OCI-LY1 (cell line): ENCODE results near the gene AGFG1.

Source experiments
- H2AFZ ChIP-seq: fragments of 200-600 bp; sonication (generic), shearing (Covaris generic); 2 replicates; pipeline ENCODE4 v1.6.0; 2014; ENCODE audit warnings: antibody characterized with exemption, mild to moderate bottlenecking, low read length
- H3F3A ChIP-seq: fragments of 200-600 bp; sonication (generic), shearing (Covaris generic); 2 replicates; pipeline ENCODE4 v1.6.0; 2014; ENCODE audit warnings: mild to moderate bottlenecking, antibody characterized with exemption, low read length, moderate library complexity; ENCODE audit not compliant: insufficient read depth
- H3K27ac ChIP-seq: fragments of 200-600 bp; sonication (generic); 2 replicates; pipeline ENCODE4 v1.5.1; 2014; ENCODE audit warnings: low read length, mixed run types, mild to moderate bottlenecking, low read depth; ENCODE audit not compliant: poor library complexity, severe bottlenecking
- H3K27me3 ChIP-seq: fragments of 200-600 bp; sonication (generic); 2 replicates; pipeline ENCODE4 v1.6.0; 2014; ENCODE audit warnings: antibody characterized with exemption, mild to moderate bottlenecking, low read length, moderate library complexity; ENCODE audit not compliant: insufficient read depth
- H3K36me3 ChIP-seq: fragments of 200-600 bp; sonication (generic); 2 replicates; pipeline ENCODE4 v1.6.1; 2014; ENCODE audit warnings: mild to moderate bottlenecking, antibody characterized with exemption, low read length, moderate library complexity, mixed read lengths; ENCODE audit not compliant: insufficient read depth
- H3K4me1 ChIP-seq: fragments of 200-600 bp; sonication (generic); 2 replicates; pipeline ENCODE4 v1.5.1; 2014; ENCODE audit warnings: mild to moderate bottlenecking, low read length, moderate library complexity; ENCODE audit not compliant: insufficient read depth, severe bottlenecking
- H3K4me2 ChIP-seq: fragments of 200-600 bp; sonication (generic), shearing (Covaris generic); 2 replicates; pipeline ENCODE4 v1.6.1; 2014; ENCODE audit warnings: low read length
- H3K4me3 ChIP-seq: fragments of 200-600 bp; sonication (generic); 2 replicates; pipeline ENCODE4 v1.5.1; 2014; ENCODE audit warnings: low read length, low read depth, mild to moderate bottlenecking, mixed read lengths; ENCODE audit not compliant: poor library complexity, severe bottlenecking
- H3K79me2 ChIP-seq: fragments of 200-600 bp; shearing (Covaris generic); 2 replicates; pipeline ENCODE4 v1.6.1; 2016; ENCODE audit warnings: mixed run types, low read length, mixed read lengths; ENCODE audit not compliant: insufficient read depth
- H3K9ac ChIP-seq: fragments of 200-600 bp; sonication (generic), shearing (Covaris generic); 2 replicates; pipeline ENCODE4 v1.6.1; 2014; ENCODE audit warnings: mild to moderate bottlenecking, low read length, mixed read lengths
- H3K9me2 ChIP-seq: fragments of 200-600 bp; sonication (generic), shearing (Covaris generic); 2 replicates; pipeline ENCODE4 v1.6.1; 2014; ENCODE audit warnings: low read depth, mild to moderate bottlenecking, low read length, mixed read lengths
- H3K9me3 ChIP-seq: fragments of 200-600 bp; shearing (Covaris generic); 2 replicates; pipeline ENCODE4 v1.6.1; 2014; ENCODE audit warnings: low read length, mixed read lengths
- H4K20me1 ChIP-seq: fragments of 200-600 bp; sonication (generic), shearing (Covaris generic); 2 replicates; pipeline ENCODE4 v1.6.0; 2016; ENCODE audit warnings: mild to moderate bottlenecking, low read length; ENCODE audit not compliant: insufficient read depth
- EZH2 ChIP-seq: fragments of 200-600 bp; sonication (generic), shearing (Covaris generic); IDR thresholded peaks from 2 replicates; pipeline ENCODE4 v1.8.0; 2017; ENCODE audit warnings: borderline replicate concordance, mixed run types, mild to moderate bottlenecking, antibody characterized with exemption, low read length, moderate library complexity, mixed read lengths
- TF ChIP-seq, protein P1 (sequence below): fragments of 200-600 bp; sonication (generic), shearing (Covaris generic); IDR thresholded peaks from 2 replicates; pipeline ENCODE4 v1.5.1; 2017; ENCODE audit warnings: mild to moderate bottlenecking, antibody characterized with exemption, low read length, moderate library complexity, mixed read lengths

The AGFG1 gene

DNA sequence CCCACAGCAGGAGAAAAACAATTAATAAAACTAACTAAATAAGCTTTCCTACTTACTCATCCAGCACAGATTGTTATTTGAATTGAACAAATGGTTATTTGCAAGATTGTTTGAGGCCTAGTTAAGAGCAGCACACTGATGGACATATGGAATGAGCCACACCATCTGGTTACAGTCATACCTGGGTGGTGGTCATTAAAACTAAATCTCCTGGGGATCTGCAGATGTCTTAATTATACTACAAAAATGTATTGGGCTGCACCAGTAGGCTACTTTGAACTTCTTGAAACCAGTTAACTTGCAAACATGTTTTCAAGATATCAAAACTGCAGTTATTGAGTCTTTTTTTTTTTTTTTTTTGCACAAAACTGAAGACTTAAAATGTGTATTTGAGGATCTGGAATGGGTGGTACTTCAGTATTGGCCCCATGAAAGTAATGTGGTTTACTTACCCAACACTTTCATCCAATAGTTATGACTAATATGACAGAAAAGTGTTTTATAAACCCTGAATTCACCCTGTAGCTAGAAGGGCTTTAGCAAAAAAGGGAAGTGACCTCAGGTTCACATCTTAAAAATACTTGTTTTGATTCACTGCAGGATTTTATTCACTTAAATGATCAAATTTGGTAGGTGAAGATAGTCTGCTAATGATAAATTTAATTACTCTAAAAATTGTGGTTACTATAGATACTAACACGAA is 10.8 kb downstream of the AGFG1 start:
- peaks cover 7% of the 10 kb centered on the region for H3K9me3 ChIP-seq
- no peaks in the 10 kb centered on the region for H3K36me3 ChIP-seq
- no peaks in the 10 kb centered on the region for H3K9me2 ChIP-seq
- no peaks in the 10 kb centered on the region for H3K27me3 ChIP-seq
- no peak overlapping the region for H3K4me3 ChIP-seq
- no peak overlapping the region for H2AFZ ChIP-seq
- H4K20me1 ChIP-seq: no peaks in the 10 kb centered on the region; the same call in 1 of the 2 replicates
- TF ChIP-seq, protein P1, sequence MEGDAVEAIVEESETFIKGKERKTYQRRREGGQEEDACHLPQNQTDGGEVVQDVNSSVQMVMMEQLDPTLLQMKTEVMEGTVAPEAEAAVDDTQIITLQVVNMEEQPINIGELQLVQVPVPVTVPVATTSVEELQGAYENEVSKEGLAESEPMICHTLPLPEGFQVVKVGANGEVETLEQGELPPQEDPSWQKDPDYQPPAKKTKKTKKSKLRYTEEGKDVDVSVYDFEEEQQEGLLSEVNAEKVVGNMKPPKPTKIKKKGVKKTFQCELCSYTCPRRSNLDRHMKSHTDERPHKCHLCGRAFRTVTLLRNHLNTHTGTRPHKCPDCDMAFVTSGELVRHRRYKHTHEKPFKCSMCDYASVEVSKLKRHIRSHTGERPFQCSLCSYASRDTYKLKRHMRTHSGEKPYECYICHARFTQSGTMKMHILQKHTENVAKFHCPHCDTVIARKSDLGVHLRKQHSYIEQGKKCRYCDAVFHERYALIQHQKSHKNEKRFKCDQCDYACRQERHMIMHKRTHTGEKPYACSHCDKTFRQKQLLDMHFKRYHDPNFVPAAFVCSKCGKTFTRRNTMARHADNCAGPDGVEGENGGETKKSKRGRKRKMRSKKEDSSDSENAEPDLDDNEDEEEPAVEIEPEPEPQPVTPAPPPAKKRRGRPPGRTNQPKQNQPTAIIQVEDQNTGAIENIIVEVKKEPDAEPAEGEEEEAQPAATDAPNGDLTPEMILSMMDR: no peak
- TF ChIP-seq EZH2: no peak
- peaks cover 43% of the 10 kb centered on the region for H3K4me1 ChIP-seq
- peaks cover 69% of the 10 kb centered on the region for H3K79me2 ChIP-seq
- H3K9ac ChIP-seq: no peak overlapping the region; the same call in 1 of the 2 replicates
- H3K4me2 ChIP-seq: peak overlapping the region; percentile 41
- H3K27ac ChIP-seq: peak overlapping the region; percentile 77
- no peaks in the 10 kb centered on the region for H3F3A ChIP-seq

DNA sequence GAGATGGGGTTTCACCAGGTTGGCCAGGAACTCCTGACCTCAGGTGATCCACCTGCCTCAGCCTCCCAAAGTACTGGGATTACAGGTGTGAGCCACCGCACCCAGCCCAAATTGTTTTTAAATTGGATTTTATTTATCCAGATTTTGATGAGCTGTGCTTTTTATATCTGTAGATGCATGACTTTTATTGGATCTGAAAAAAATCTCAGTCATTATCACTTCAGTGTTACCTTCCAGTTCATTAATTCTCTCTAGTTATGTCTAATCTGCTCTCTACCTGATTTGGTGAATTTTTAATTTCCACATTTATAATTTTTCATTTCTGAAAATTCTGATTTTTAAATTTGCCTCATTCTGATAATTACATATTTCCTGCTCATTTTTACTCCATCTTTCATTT is 13.5 kb downstream of the AGFG1 start:
- peaks cover 7% of the 10 kb centered on the region for H3K9me3 ChIP-seq
- no peaks in the 10 kb centered on the region for H3K36me3 ChIP-seq
- no peak overlapping the region for H3K27ac ChIP-seq
- TF ChIP-seq EZH2: no peak
- TF ChIP-seq, protein P1: no peak
- H3K27me3 ChIP-seq: no peaks in the 10 kb centered on the region
- H3K79me2 ChIP-seq: peaks cover 61% of the 10 kb centered on the region
- no peak overlapping the region for H2AFZ ChIP-seq
- H4K20me1 ChIP-seq: no peaks in the 10 kb centered on the region
- no peaks in the 10 kb centered on the region for H3F3A ChIP-seq
- peaks cover 33% of the 10 kb centered on the region for H3K4me1 ChIP-seq
- no peaks in the 10 kb centered on the region for H3K9me2 ChIP-seq
- H3K4me2 ChIP-seq: no peak overlapping the region
- no peak overlapping the region for H3K9ac ChIP-seq
- no peak overlapping the region for H3K4me3 ChIP-seq

- no peak overlapping the region for H3K4me2 ChIP-seq
- H3K9me3 ChIP-seq: peaks cover 7% of the 10 kb centered on the region
- TF ChIP-seq, protein P1: no peak
- TF ChIP-seq EZH2: no peak
- no peak overlapping the region for H2AFZ ChIP-seq
- no peaks in the 10 kb centered on the region for H4K20me1 ChIP-seq
- no peaks in the 10 kb centered on the region for H3K27me3 ChIP-seq
- H3F3A ChIP-seq: no peaks in the 10 kb centered on the region
- H3K27ac ChIP-seq: no peak overlapping the region
- H3K4me3 ChIP-seq: no peak overlapping the region
- H3K9me2 ChIP-seq: no peaks in the 10 kb centered on the region
- H3K36me3 ChIP-seq: no peaks in the 10 kb centered on the region
- peaks cover 49% of the 10 kb centered on the region for H3K79me2 ChIP-seq
- H3K4me1 ChIP-seq: peaks cover 28% of the 10 kb centered on the region
- H3K9ac ChIP-seq: no peak overlapping the region
Measured at GRCh38 chr2:227486688-227487087, 14.7 kb downstream of the AGFG1 start.
